ENCODE data around the gene ARGFX. TPM values are rescaled to one million over a fixed set of nuclear protein-coding genes. Genes with fewer than 3 reads are reported as not detected.

The ARGFX gene
- total and polyA plus RNA-seq, 2 of the 8 experiments (the other 6 are each of a cell fraction or from before 2014, with no cell fraction given) = not detected

DNA sequence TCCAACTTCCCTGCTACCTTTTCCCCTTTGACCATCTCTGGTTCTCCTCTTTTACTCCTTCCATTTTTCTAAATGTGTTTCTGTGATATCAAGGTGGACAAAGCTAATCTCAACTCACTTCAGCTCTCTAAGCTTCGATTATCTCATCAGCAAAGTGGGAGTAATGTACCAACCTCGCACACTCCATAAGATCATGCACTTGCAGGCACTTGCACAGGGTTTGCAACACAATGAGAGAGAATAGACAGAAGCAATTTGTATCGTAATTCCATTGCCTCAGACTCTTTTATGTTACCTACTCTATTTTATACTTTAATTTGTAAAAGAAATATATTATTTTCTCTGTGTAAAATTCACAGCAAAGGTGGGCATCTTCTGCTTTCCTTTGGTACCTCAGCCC is 15.0 kb upstream of the ARGFX start:
- POLR2A ChIA-PET (ENCODE audit: partially characterized antibody) = interaction anchor here (1.9 kb wide), 1 partner anchor 41 kb away, joined by 8 read pairs; the partner anchor contains the start of gene FBXO40

More for the DNA sequence above, 15.0 kb upstream of the ARGFX start:
- Histone ChIP-seq H2BK120ac (replicated peaks; ENCODE audit: low read depth, low read length) (no peak overlapping the region), H3K4me2 (ENCODE audit: insufficient read depth in 1 of 2, low read depth in 2 of 2, low read length in 2 of 2) (no peak overlapping the region), H3K4me3 (ENCODE audit: extremely low read depth in 1 of 4, insufficient read depth in 2 of 4, low read depth in 3 of 4, low read length in 4 of 4) (no peak overlapping the region), H3K23ac (ENCODE audit: insufficient read length) (no peak overlapping the region), H3K9ac (replicated peaks in 1 of 4; ENCODE audit: extremely low read depth in 1 of 4, low read depth in 3 of 4, low read length in 3 of 4) (no peak overlapping the region), H2BK5ac (ENCODE audit: low read depth, low read length) (no peak overlapping the region), H2BK12ac (ENCODE audit: low read depth, low read length) (0 out of 2 replicates have a peak overlapping the region, but pooled peaks have one; percentile 50), H2BK15ac (ENCODE audit: low read length) (no peak overlapping the region), H2BK20ac (ENCODE audit: low read length) (no peak overlapping the region), H3K36me3 (ENCODE audit: control insufficient read depth in 2 of 4, insufficient read depth in 4 of 4, low read length in 3 of 4) (no peaks in the 10 kb centered on the region), H2AFZ (ENCODE audit: low read length) (peak overlapping the region; percentile 44; the same call in 1 of the 2 replicates), H3K56ac (replicated peaks; ENCODE audit: insufficient read length, low read depth, low read length) (no peak overlapping the region), H3K27me3 (replicated peaks in 1 of 4; ENCODE audit: control insufficient read depth in 3 of 4, extremely low read depth in 1 of 4, insufficient read depth in 3 of 4, low read length in 3 of 4) (no peaks in the 10 kb centered on the region), H4K8ac (ENCODE audit: extremely low read depth, insufficient read depth, low read length) (no peak overlapping the region), H3K4me1 (replicated peaks in 1 of 4; ENCODE audit: control insufficient read depth in 3 of 4, insufficient read depth in 4 of 4, low read length in 3 of 4) (no peaks in the 10 kb centered on the region), H4K20me1 (replicated peaks in 1 of 2; ENCODE audit: control insufficient read depth in 1 of 2, insufficient read depth in 2 of 2, low read length in 2 of 2) (no peaks in the 10 kb centered on the region), H3K27ac (ENCODE audit: low read depth, low read length) (no peak overlapping the region), H3K23me2 (ENCODE audit: low read depth, low read length) (no peaks in the 10 kb centered on the region), H3K18ac (ENCODE audit: extremely low read depth, low read length) (no peak overlapping the region), H3K79me1 (ENCODE audit: low read depth, low read length) (no peaks in the 10 kb centered on the region), H4K5ac (ENCODE audit: insufficient read length, low read depth, low read length) (no peak overlapping the region), H3K9me3 (ENCODE audit: insufficient read depth in 2 of 2, low read depth in 1 of 2, low read length in 1 of 2) (no peaks in the 10 kb centered on the region), H3K79me2 (ENCODE audit: control insufficient read depth in 1 of 2, insufficient read depth in 2 of 2, low read length in 2 of 2) (no peaks in the 10 kb centered on the region), H4K91ac (replicated peaks; ENCODE audit: insufficient read length, low read length) (no peak overlapping the region), H3K4ac (replicated peaks; ENCODE audit: insufficient read length, low read depth, low read length) (no peak overlapping the region), H2AK5ac (ENCODE audit: low read depth, low read length) (no peak overlapping the region), H3K14ac (ENCODE audit: insufficient read length) (no peak overlapping the region)
- 93% methylated on average over 3 of the region's 3 CpGs; no CpG with 5 or more reads in 1 of the 2 experiments for WGBS, 2 experiments (ENCODE audit: extremely low coverage in 1 of 2, insufficient coverage in 1 of 2, insufficient read length in 1 of 2, insufficient replicate concordance in 2 of 2, low coverage in 1 of 2, low lambda C conversion rate in 2 of 2, missing lambda C conversion rate in 1 of 2)
- CTCF ChIA-PET (ENCODE audit: partially characterized antibody) = interaction anchor here (0.6 to 1.6 kb wide), 9 partner anchors 8 to 412 kb away, joined by 3 to 6 read pairs (median 4); partner anchors contain the start of gene POLQ
- DNase-seq (ENCODE audit: low read depth in 1 of 2, low spot score in 2 of 2) (no peak), FAIRE-seq (no peak)
- TF ChIP-seq, protein P1, sequence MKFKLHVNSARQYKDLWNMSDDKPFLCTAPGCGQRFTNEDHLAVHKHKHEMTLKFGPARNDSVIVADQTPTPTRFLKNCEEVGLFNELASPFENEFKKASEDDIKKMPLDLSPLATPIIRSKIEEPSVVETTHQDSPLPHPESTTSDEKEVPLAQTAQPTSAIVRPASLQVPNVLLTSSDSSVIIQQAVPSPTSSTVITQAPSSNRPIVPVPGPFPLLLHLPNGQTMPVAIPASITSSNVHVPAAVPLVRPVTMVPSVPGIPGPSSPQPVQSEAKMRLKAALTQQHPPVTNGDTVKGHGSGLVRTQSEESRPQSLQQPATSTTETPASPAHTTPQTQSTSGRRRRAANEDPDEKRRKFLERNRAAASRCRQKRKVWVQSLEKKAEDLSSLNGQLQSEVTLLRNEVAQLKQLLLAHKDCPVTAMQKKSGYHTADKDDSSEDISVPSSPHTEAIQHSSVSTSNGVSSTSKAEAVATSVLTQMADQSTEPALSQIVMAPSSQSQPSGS (IDR thresholded peaks at IDR 0.05; ENCODE audit: low read length) = no peak
- TF ChIP-seq SUZ12 (IDR thresholded peaks at IDR 0.05; ENCODE audit: low read length) (no peak), RXRA (IDR thresholded peaks at IDR 0.05; ENCODE audit: insufficient read depth, low read depth, low read length) (no peak), BCL11A (IDR thresholded peaks at IDR 0.05; ENCODE audit: low read depth in 2 of 2, low read length in 2 of 2) (no peak), POLR2AphosphoS5 (IDR thresholded peaks at IDR 0.05; ENCODE audit: low read depth, low read length) (no peak), TCF12 (IDR thresholded peaks at IDR 0.05; ENCODE audit: low read depth, low read length) (no peak), POU5F1 (IDR thresholded peaks at IDR 0.05; ENCODE audit: low read depth, low read length) (no peak), CEBPB (IDR thresholded peaks at IDR 0.05; ENCODE audit: low read depth, low read length) (no peak), CHD2 (IDR thresholded peaks at IDR 0.05; ENCODE audit: low read length) (no peak)

Data from H1 (cell line).